Subcutaneous adipose tissue (tissue), 4 donors: Measurements from ENCODE around the gene TMEM185B. TPM values are rescaled to one million over a fixed set of nuclear protein-coding genes. Genes with fewer than 3 reads are reported as not detected.

ENCODE experiments used
- CTCF ChIP-seq: fragments of 450-650 bp; IDR thresholded peaks from one replicate; pipeline ENCODE4 v1.5.1; 2016; ENCODE audit warnings: low read depth, mild to moderate bottlenecking, control low read depth, antibody characterized with exemption, moderate library complexity
- total RNA-seq, 4 donors: library from RNA; depleted of rRNA; stranded (reverse); fragments of >200 nt; gene quantifications; one replicate each; pipeline ENCODE4 v1.1.0, GENCODE V29; 2016

Gene TMEM185B
- total RNA-seq, 4 donors from 2014 or later: 13.6 to 24.9 (median 17.7) TPM

GRCh38 chr2:120241684-120242083 is 18.5 kb upstream of the TMEM185B start:
- TF ChIP-seq CTCF: no peak

GRCh38 chr2:120240901-120241429 is 17.8 kb upstream of the TMEM185B start:
- no peak for TF ChIP-seq CTCF

GRCh38 chr2:120239488-120240287 is 16.5 kb upstream of the TMEM185B start:
- TF ChIP-seq CTCF: no peak

- TF ChIP-seq CTCF: no peak
Observed at GRCh38 chr2:120238728-120239487, 15.7 kb upstream of the TMEM185B start.

- TF ChIP-seq CTCF: no peak
Observed at GRCh38 chr2:120237491-120237902, 14.3 kb upstream of the TMEM185B start.

- TF ChIP-seq CTCF: no peak
Observed at GRCh38 chr2:120236791-120237190, 13.6 kb upstream of the TMEM185B start.

GRCh38 chr2:120236316-120236715 is 13.1 kb upstream of the TMEM185B start:
- no peak for TF ChIP-seq CTCF
